Measurements from ENCODE around the gene SLC44A3.
"Not testable (repeated sequence)": the region's sequence is repeated elsewhere in the genome, so short reads cannot be mapped to it uniquely, and the experiment has no call there.

Gene SLC44A3

GRCh38 chr1:94840381-94840780 is 20.2 kb downstream of the SLC44A3 start:
- not testable (repeated sequence) for FAIRE-seq

GRCh38 chr1:94840808-94841207 is 20.7 kb downstream of the SLC44A3 start:
- FAIRE-seq: no peak

GRCh38 chr1:94843430-94843829 is 23.3 kb downstream of the SLC44A3 start:
- FAIRE-seq: no peak

GRCh38 chr1:94843846-94844245 is 23.7 kb downstream of the SLC44A3 start:
- FAIRE-seq: no peak

GRCh38 chr1:94846308-94846707 is 26.2 kb downstream of the SLC44A3 start:
- no peak for FAIRE-seq

GRCh38 chr1:94851571-94851970 is 31.4 kb downstream of the SLC44A3 start:
- no peak for FAIRE-seq

- FAIRE-seq: no peak
Observed at GRCh38 chr1:94852788-94853187, 32.6 kb downstream of the SLC44A3 start.

GRCh38 chr1:94854458-94855306 is 34.5 kb downstream of the SLC44A3 start:
- peak; percentile 72 for FAIRE-seq

GRCh38 chr1:94855307-94855700 is 35.1 kb downstream of the SLC44A3 start:
- FAIRE-seq: no peak

GRCh38 chr1:94856004-94856403 is 35.8 kb downstream of the SLC44A3 start:
- no peak for FAIRE-seq

GRCh38 chr1:94856868-94857267 is 36.7 kb downstream of the SLC44A3 start:
- FAIRE-seq: no peak

- FAIRE-seq: no peak
Observed at GRCh38 chr1:94858276-94858675, 38.1 kb downstream of the SLC44A3 start.

GRCh38 chr1:94859174-94859573 is 39.0 kb downstream of the SLC44A3 start:
- no peak for FAIRE-seq

GRCh38 chr1:94862718-94863117 is 42.6 kb downstream of the SLC44A3 start:
- FAIRE-seq: no peak

- no peak for FAIRE-seq
Observed at GRCh38 chr1:94863297-94863911, 43.2 kb downstream of the SLC44A3 start.

GRCh38 chr1:94863919-94864318 is 43.8 kb downstream of the SLC44A3 start:
- FAIRE-seq: no peak

- FAIRE-seq: no peak
Observed at GRCh38 chr1:94864821-94865220, 44.7 kb downstream of the SLC44A3 start.

- no peak for FAIRE-seq
Observed at GRCh38 chr1:94865360-94865759, 45.2 kb downstream of the SLC44A3 start.

GRCh38 chr1:94866164-94866807 is 46.1 kb downstream of the SLC44A3 start:
- FAIRE-seq: no peak

- no peak for FAIRE-seq
Observed at GRCh38 chr1:94871031-94871430, 50.9 kb downstream of the SLC44A3 start.

GRCh38 chr1:94872771-94873495 is 52.8 kb downstream of the SLC44A3 start:
- FAIRE-seq: no peak

- FAIRE-seq: no peak
Observed at GRCh38 chr1:94873520-94874351, 53.6 kb downstream of the SLC44A3 start.
